GM19397 (cell line): ENCODE results near the gene ZNF385A.

Source experiments
- ATAC-seq: cut with Tn5 transposase; IDR thresholded peaks from one replicate; pipeline ENCODE4 v1.9.1; 2021; ENCODE audit warnings: mild to moderate bottlenecking, moderate library complexity; ENCODE audit not compliant: unreplicated experiment

Gene ZNF385A

GRCh38 chr12:54394281-54394719 is 9.8 kb upstream of the ZNF385A start:
- no peak for ATAC-seq

- ATAC-seq: no peak
Observed at GRCh38 chr12:54393743-54394142, 9.2 kb upstream of the ZNF385A start.

- ATAC-seq: no peak
Observed at GRCh38 chr12:54393207-54393609, 8.7 kb upstream of the ZNF385A start.

- ATAC-seq: no peak
Observed at GRCh38 chr12:54392485-54393206, 8.1 kb upstream of the ZNF385A start.

DNA sequence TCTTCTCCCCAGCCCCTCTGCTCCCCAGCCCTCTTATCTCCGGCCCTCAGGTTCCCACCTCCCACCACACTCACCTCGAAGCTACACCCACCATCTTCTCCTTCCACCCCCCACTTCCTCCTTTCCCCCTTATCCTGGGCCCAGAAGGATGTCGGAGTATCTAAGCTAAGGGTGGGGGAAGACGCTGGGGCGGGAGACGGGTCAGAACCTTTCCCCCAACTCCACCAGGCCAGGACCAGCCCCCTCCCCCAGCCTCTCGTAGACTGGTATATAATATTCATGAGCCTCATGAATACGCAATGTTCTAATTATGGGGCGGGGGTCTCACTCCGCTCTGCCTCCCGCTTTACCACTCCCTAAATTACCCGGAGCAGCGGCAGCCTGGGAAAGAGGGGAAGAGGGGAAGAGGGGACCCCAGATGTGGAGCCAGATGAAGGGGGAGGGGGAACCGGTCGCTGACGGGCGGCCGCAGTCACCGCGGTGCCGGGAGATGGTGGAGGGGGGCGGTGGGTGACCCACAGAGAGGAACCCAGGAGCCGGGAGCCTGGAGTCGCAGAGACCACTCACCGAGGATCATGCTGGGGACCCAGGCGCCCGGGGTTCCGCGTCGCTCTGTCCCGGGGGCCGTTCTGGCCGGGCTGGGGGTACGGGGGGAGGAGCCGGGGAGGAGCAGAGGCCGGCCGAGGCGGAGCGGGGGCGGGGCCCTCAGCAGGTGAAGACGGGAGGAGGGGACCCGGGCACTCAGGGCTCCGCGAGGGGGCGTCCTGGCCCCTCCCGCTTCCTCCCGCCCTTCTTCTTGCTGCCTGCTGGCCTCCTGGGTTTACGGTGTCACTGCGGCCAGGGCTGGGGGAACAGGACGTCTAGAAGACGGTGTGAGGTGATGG is 6.4 kb upstream of the ZNF385A start:
- ATAC-seq: peak; percentile 53

- ATAC-seq: no peak
Observed at GRCh38 chr12:54390176-54390667, 5.7 kb upstream of the ZNF385A start.

DNA sequence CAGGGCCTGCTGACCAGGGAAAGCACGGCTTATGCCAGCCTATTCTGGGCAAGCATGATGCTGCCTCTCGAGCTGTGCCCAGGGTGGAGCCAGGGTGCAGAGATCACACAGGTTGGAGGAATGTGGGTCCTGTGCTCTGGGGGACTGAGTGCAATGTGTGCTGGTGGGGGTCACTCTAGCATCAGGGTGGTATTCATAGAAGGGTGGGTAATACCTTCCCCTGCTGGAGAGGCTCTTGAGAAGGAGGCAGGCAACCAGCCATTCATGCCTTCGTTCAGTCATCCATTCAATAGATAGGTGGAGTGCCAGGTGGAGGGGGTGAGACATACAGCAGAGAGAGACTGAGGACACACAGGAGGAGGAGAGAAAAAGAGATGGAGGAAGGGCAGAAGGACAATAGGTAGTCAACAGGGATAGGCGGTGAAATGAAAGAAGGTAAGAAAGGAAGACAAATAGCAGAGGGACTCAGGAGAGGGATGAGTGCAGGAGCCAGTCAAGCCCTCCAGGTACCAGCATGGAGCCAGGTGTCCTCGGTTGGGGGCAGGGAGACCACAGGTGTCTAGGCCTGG is 5.2 kb upstream of the ZNF385A start:
- ATAC-seq: no peak

GRCh38 chr12:54389134-54389508 is 4.6 kb upstream of the ZNF385A start:
- no peak for ATAC-seq

DNA sequence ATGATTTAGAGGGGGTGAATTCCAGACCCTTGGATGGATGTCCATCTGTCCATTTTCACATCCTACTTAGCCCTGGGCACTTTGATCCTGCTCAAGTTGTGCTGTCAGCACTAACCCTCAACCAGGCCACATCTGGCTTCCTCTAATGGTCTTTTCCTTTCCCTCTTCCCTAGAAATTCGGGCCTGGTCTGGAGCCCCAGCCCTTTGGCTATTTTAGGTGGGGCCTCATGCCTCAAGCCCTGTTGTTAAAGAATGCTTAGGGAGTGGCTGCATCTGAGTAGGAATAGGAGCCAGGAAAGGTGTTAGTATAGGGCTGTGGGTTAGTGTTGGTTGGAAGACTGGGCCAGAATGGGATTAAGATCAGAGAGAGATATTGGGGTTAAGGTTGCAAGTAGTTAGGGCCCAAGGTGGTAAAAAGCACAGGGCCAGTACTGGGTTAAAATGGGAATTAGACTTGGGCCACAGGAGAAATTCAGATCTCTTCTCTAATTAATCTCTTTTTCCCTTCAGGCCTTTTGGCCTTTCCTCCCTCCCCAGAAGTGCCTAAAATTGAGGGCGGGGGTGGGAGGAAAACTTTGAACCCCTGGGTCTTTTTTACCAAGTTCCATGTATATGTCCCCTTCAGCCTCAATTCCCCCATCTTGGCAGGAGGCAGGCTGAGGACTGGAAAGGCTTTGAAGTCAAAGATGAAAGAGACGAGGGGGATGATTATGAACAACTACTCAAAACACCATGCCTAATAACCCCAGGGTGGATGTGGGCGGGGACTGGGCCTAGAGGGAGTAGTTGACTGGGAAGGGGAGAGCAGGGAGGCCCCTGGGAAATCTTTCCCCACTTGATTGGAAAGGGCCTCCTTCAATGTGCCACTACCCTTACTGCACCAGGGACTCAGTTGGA is 4.0 kb upstream of the ZNF385A start:
- no peak for ATAC-seq

GRCh38 chr12:54387114-54387467 is 2.6 kb upstream of the ZNF385A start:
- no peak for ATAC-seq

- no peak for ATAC-seq
Observed at GRCh38 chr12:54386403-54387113, 2.0 kb upstream of the ZNF385A start.

GRCh38 chr12:54385251-54385914 is 850 bp upstream of the ZNF385A start:
- no peak for ATAC-seq

GRCh38 chr12:54383041-54383609 is 1.4 kb downstream of the ZNF385A start:
- no peak for ATAC-seq

DNA sequence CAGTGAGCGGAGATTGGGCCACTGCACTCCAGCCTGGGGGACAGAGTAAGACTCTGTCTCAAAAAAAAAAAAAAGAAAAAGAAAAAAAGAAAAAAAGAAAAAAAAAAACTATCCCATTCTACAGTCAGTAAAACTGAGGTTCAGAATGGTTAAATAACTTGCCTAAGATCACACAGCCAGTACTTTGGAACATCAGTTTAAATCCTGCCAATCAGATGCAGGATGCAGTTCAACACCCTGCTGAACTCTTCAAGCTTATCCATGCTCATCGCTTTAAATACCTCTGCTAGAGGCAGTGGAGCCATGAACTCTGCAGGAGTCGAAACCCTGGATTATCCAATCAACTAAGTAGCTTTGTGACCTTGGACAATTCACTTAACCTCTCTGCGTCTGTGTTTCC is 3.4 kb downstream of the ZNF385A start:
- no peak for ATAC-seq

DNA sequence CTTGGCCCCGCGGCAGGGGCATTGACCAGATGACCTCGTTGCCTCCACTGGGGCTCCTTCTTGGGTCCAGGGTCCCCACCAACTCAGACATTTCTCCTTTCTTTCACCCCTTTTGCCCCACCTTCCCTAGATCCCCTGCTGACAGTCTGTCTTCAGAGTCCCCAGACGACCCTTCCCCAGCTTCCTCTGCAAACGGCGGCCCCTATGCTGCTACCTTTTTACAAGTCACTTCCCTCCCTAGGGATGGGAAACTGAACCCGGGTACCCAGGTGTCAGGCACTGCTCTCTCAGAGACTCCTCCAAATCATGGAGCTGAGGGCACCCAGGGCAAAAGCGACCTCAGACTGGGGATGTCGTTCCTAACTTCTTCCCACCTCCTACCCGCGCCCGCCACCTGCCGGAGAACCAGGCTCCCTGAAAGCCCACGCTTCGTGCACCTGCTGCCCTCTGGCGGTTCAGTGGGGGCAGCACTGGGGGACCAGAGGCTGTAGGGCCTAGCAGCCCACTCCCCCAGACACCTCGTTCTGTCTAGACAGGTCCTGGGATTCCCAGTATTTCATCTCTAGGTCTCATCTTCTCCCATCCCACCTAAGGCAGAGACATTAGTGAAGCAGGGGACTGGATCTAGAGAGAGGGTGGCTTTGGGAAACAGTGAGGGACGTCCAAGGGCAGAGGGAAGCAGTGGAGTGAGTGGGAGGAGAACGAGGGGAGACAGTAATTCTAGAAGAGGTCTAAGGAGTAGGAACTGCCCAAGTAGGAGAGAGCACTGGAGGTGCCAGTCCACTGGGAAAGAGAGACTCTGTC is 4.9 kb downstream of the ZNF385A start:
- peak; percentile 73 for ATAC-seq

DNA sequence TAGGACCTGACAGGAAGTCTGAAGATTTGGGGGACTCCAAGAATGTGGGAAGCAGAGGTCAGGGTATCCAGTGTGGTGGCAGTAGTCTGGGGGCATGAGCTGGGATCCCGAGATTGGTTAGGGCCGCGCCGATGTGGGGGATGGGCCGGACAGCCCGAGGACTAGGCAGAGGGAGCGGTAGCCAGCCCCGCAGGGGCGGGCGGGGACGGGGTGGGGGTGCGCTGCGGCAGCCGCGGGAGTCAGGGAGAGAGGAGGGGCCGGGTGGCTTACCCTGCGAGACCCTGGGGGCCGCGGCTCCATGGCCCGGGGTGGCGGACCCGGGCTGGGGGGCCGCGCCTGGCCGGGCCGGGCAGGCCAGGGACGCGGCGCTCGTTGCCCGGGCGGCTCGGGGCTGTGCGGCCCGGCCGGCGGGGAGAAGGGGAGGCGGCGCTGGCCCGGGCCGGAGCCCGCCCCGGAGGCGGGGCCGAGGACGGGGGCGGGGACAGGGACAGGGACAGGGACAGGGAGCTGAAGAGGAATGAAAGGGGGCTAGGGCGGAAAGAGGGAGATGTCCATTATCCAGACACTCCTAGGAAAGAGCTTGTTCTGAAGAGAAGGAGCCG is 5.6 kb downstream of the ZNF385A start:
- no peak for ATAC-seq

- ATAC-seq: no peak
Observed at GRCh38 chr12:54377797-54378515, 6.6 kb downstream of the ZNF385A start.
